Fibroblast of skin of abdomen (primary cell): Measurements from ENCODE around the gene SHE.

Experiments
- DNase-seq: peaks from one replicate; pipeline ENCODE4 v3.0.0-alpha.2; 2013

The SHE gene

GRCh38 chr1:154476791-154477190, 25.4 kb downstream of the SHE start:
- no peak for DNase-seq

- DNase-seq, result peak; percentile 92
These were observed 27.4 kb downstream of the SHE start for GRCh38 chr1:154474802-154475201.

DNA sequence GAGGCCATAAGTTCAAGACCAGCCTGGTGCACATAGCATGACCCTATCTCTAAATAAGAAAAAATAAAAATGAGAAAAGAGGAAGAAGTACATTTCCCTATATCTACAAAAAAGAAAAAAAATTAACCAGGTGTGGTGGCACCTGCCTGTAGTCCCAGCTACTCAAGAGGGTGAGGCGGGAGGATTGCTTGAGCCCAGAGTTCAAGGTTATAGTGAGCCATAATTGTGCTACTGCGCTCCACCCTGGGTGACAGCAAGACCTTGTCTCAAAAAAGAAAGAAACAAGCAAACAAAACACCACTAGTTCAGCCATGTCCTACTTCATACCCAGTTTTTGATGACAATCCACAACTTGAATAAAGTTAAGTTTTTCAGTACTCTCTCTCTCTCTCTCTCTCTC, 30.9 kb downstream of the SHE start:
- no peak for DNase-seq

GRCh38 chr1:154469844-154470560, 32.2 kb downstream of the SHE start:
- DNase-seq, result no peak

DNA sequence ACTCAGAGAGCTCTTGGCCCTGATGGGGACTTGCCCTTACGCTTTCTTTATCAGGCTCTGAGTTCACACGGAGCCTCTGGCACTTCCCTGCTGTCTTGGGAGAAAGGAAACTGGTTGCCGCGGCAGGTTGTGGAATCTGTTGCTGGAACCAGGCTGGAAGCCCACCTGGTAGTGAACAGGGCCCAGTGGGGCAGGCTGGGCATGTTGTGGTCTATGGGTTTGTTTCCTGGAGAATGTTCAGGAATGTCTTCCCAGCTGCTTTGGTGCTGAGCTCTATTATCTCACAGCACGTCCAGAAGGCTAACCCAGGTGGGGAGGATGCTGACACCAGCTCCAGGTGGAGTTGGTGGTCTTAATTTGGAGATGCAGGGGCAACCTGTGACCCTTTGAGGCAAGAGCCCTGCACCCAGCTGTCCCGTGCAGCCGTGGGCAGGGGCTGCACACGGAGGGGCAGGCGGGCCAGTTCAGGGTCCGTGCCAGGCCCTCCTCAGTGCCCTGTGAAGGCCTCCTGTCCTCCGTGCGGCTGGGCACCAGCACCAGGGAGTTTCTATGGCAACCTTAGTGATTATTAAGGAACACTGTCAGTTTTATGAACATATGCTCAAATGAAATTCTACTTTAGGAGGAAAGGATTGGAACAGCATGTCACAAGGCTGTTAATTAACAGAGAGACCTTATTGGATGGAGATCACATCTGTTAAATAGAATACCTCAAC, 33.5 kb downstream of the SHE start:
- DNase-seq, result no peak

- no peak for DNase-seq
These were observed 34.6 kb downstream of the SHE start for GRCh38 chr1:154467434-154468102.

DNA sequence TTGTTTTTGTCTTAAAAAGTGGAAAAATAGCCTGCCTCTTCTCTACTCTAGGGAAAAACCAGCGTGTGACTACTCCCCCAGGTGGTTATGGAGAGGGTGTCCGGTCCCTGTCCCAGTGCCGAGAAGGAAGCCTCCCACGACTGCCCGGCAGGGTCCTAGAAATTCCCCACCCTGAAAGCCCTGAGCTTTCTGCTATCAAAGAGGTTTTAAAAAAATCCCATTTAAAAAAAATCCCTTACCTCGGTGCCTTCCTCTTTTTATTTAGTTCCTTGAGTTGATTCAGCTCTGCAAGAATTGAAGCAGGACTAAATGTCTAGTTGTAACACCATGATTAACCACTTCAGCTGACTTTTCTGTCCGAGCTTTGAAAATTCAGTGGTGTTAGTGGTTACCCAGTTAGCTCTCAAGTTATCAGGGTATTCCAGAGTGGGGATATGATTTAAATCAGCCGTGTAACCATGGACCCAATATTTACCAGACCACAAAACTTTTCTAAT, 35.2 kb downstream of the SHE start:
- DNase-seq, result no peak

GRCh38 chr1:154466206-154466605, 36.0 kb downstream of the SHE start:
- no peak for DNase-seq

DNA sequence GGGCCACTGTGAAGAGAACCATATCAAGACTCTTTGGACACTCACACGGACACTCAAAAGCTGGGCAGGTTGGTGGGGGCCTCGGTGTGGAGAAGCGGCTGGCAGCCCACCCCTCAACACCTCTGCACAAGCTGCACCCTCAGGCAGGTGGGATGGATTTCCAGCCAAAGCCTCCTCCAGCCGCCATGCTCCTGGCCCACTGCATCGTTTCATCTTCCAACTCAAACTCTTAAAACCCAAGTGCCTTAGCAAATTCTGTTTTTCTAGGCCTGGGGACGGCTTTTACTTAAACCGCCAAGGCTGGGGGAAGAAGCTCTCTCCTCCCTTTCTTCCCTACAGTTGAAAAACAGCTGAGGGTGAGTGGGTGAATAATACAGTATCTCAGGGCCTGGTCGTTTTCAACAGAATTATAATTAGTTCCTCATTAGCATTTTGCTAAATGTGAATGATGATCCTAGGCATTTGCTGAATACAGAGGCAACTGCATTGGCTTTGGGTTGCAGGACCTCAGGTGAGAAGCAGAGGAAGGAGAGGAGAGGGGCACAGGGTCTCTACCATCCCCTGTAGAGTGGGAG, 36.5 kb downstream of the SHE start:
- DNase-seq, result no peak

GRCh38 chr1:154463512-154463990, 38.7 kb downstream of the SHE start:
- DNase-seq, result no peak

GRCh38 chr1:154460695-154461260, 41.4 kb downstream of the SHE start:
- no peak for DNase-seq

DNA sequence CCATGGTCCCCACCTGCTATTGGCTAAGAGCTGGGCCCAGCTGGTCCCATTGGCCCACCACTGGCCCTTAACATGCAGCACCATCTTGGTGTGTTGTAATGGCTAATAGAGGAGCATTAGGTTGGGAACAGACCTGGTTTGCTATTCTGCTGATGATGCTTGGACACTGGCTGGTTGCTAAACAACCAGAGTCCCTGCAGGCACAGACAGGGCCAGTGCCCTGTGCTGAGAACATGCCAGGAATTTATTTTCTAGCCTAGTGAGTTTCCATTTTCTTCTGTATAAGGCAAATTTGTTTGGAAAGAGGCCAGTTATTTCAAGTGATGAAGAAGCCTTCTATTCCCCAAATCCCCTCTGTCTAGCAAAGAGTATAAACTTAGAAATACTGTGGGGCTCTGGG, 43.1 kb downstream of the SHE start:
- DNase-seq, result no peak

GRCh38 chr1:154456631-154457030, 45.6 kb downstream of the SHE start:
- DNase-seq, result no peak

GRCh38 chr1:154454386-154455120, 47.7 kb downstream of the SHE start:
- no peak for DNase-seq

- peak; percentile 57 for DNase-seq
These were observed 48.4 kb downstream of the SHE start for GRCh38 chr1:154453574-154454352.

DNA sequence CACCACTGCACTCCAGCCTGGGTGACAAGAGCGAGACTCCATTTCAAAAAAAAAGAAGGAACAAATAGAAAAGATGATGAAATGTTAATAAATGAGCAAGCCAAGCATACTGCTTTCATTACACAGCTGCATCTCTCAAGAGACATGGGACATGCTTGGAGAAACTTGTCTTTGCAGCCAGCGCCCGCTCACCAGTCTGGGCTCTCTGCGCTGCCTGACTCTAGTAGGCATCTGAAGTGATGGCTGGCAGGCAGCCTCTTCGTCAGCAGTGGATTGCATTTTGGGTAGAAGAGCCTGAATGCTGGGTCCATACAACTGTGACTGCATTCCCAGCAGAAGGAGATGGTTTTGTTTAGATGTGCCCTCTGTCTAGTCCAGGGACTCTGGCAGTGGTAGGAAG, 49.1 kb downstream of the SHE start:
- peak; percentile 39 for DNase-seq

DNA sequence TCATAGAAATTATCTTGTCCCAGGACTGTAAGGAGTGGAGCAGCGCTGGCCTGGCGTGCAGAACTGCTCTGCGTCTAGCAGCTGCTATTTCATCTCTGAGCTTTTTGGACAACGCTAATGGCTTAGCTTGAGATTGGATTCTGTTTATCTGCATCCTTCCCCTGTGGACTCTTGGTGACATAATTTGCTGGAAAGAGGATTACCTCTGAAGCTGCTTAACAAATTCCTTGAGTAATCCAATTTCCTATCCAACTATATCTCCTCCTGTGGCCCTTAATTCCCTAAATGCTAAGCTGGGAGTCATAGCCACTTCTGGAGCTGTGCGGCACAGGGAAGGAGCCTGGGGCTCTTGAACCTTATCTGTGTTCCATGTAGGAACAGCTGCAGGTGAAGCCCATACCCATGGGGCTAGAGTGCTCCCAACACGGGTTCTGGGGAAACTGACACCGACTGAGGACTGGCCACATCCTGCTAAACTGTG, 53.8 kb downstream of the SHE start:
- no peak for DNase-seq

- no peak for DNase-seq
These were observed 55.4 kb downstream of the SHE start for GRCh38 chr1:154446789-154447188.

DNA sequence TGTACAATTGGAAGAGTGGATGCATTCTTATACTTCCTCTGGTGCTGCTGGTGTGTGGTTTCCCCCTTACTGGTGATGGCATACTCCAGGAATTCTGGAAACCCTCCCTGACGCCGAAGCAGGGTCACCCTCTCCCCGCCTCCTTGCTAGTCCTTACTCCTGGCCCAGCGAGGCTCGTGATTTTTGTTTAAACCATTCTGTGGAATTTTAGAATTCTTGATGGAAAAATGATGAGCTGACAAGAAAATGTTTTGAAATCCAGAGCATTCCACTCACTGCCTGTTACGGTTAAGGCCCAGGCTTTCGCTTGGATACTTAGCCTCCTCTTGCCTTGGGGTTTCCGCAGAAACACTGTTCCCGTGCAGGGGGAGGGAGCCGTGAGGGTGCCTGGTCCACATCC, 55.9 kb downstream of the SHE start:
- peak; percentile 94 for DNase-seq

GRCh38 chr1:154445040-154445472, 57.2 kb downstream of the SHE start:
- peak; percentile 72 for DNase-seq
